IMR-90 (cell line): Measurements from ENCODE around the gene NXNL2. TPM values are rescaled to one million over a fixed set of nuclear protein-coding genes. Genes with fewer than 3 reads are reported as not detected.

ENCODE experiments used
- ATAC-seq: fragments of 200-7000 bp; cut with Tn5 transposase; 2 replicates; pipeline ENCODE4 v1.9.1; 2020; ENCODE audit warnings: low read depth, mild to moderate bottlenecking, moderate library complexity
- BruUV-seq: library from RNA; stranded (reverse); fragments of 400-500 nt; replicated peaks from 2 replicates; lab custom pipeline; 2021; lab: Mats Ljungman, UMichigan
- CTCF ChIA-PET: fragments of 300-600 bp; formaldehyde crosslinking; extraction: SDS; loops from one replicate; lab custom pipeline; 2021; ENCODE audit warnings: antibody characterized with exemption; lab: Yijun Ruan, JAX
- POLR2A ChIA-PET: fragments of 300-600 bp; sonication (Branson Sonifier 250); formaldehyde crosslinking; loops from one replicate; lab custom pipeline; 2022; ENCODE audit warnings: antibody characterized with exemption; ENCODE audit not compliant: unreplicated experiment; lab: Charles Lee
- DNase-seq: peaks from one replicate; pipeline ENCODE4 v3.0.0; 2013
- H2AFZ ChIP-seq: replicated peaks from 2 replicates; pipeline ENCODE3; 2013; ENCODE audit warnings: low read length, mild to moderate bottlenecking; ENCODE audit not compliant: poor library complexity
- H2AK5ac ChIP-seq: 2 replicates; pipeline ENCODE4 v1.6.1; 2013; ENCODE audit warnings: low read depth, low read length, inconsistent platforms
- H2AK9ac ChIP-seq: replicated peaks from 2 replicates; pipeline ENCODE3; 2013; ENCODE audit warnings: mild to moderate bottlenecking, low read depth, low read length, moderate library complexity; ENCODE audit not compliant: poor library complexity
- H2BK120ac ChIP-seq: 2 replicates; pipeline ENCODE4 v1.6.1; 2013; ENCODE audit warnings: low read depth, low read length, inconsistent platforms
- H2BK15ac ChIP-seq: 3 replicates; pipeline ENCODE4 v1.6.1; 2013; ENCODE audit warnings: low read depth, low read length, inconsistent platforms
- H2BK20ac ChIP-seq: 2 replicates; pipeline ENCODE4 v1.6.1; 2013; ENCODE audit warnings: low read depth, mild to moderate bottlenecking, inconsistent platforms, low read length, moderate library complexity
- H2BK5ac ChIP-seq: 2 replicates; pipeline ENCODE4 v1.6.1; 2013; ENCODE audit warnings: mild to moderate bottlenecking, low read depth, low read length, inconsistent platforms; ENCODE audit not compliant: poor library complexity, severe bottlenecking
- H3K14ac ChIP-seq: replicated peaks from 2 replicates; pipeline ENCODE4 v1.6.1; 2013; ENCODE audit warnings: low read depth, low read length, inconsistent platforms
- H3K18ac ChIP-seq: 2 replicates; pipeline ENCODE4 v1.6.1; 2013; ENCODE audit warnings: low read depth, low read length, control low read depth
- H3K23ac ChIP-seq: 2 replicates; pipeline ENCODE4 v1.6.1; 2013; ENCODE audit warnings: low read depth, low read length, inconsistent platforms
- H3K27ac ChIP-seq: 2 replicates; pipeline ENCODE4 v1.5.1; 2013; ENCODE audit warnings: mild to moderate bottlenecking, control low read depth, low read length; ENCODE audit not compliant: insufficient read depth
- H3K27me3 ChIP-seq: 2 replicates; pipeline ENCODE4 v1.6.1; 2013; ENCODE audit warnings: low read length; ENCODE audit not compliant: control insufficient read depth, insufficient read depth
- H3K36me3 ChIP-seq: 2 replicates; pipeline ENCODE4 v1.6.1; 2013; ENCODE audit warnings: low read length, mixed read lengths; ENCODE audit not compliant: control insufficient read depth, insufficient read depth
- H3K4ac ChIP-seq: 2 replicates; pipeline ENCODE4 v1.6.1; 2013; ENCODE audit warnings: low read depth, low read length, inconsistent platforms
- H3K4me1 ChIP-seq: 2 replicates; pipeline ENCODE4 v1.6.1; 2013; ENCODE audit warnings: low read length, mixed read lengths; ENCODE audit not compliant: control insufficient read depth, insufficient read depth
- H3K4me2 ChIP-seq: 2 replicates; pipeline ENCODE4 v1.6.1; 2013; ENCODE audit warnings: low read depth, mild to moderate bottlenecking, control low read depth, low read length, moderate library complexity
- H3K4me3 ChIP-seq: 2 replicates; pipeline ENCODE4 v1.5.1; 2013; ENCODE audit warnings: low read depth, mild to moderate bottlenecking, control low read depth, low read length, moderate library complexity; ENCODE audit not compliant: insufficient read depth
- H3K56ac ChIP-seq: 2 replicates; pipeline ENCODE4 v1.6.1; 2013; ENCODE audit warnings: low read length, inconsistent platforms; ENCODE audit not compliant: insufficient read depth; ENCODE audit errors: extremely low read depth
- H3K79me1 ChIP-seq, 2 experiments: 2 replicates each; pipeline ENCODE4 v1.6.1; 2013; ENCODE audit warnings: low read length in 2 of 2, inconsistent platforms in 1 of 2, low read depth in 1 of 2
- H3K9ac ChIP-seq: 2 replicates; pipeline ENCODE4 v1.6.1; 2013; ENCODE audit warnings: low read depth, low read length, control low read depth
- H3K9me1 ChIP-seq: 2 replicates; pipeline ENCODE4 v1.6.1; 2013; ENCODE audit warnings: low read length, inconsistent platforms; ENCODE audit not compliant: insufficient read depth
- H3K9me3 ChIP-seq: 2 replicates; pipeline ENCODE4 v1.6.1; 2013; ENCODE audit warnings: low read length; ENCODE audit not compliant: control insufficient read depth, insufficient read depth
- H4K20me1 ChIP-seq: 2 replicates; pipeline ENCODE4 v1.6.1; 2013; ENCODE audit warnings: low read length, inconsistent platforms; ENCODE audit not compliant: insufficient read depth
- H4K5ac ChIP-seq: 2 replicates; pipeline ENCODE4 v1.6.1; 2013; ENCODE audit warnings: mild to moderate bottlenecking, low read depth, low read length, control low read depth
- H4K8ac ChIP-seq, 2 experiments: 2 replicates each; pipeline ENCODE4 v1.6.1; 2013; ENCODE audit warnings: low read depth in 2 of 2, low read length in 2 of 2, control low read depth in 1 of 2, inconsistent platforms in 1 of 2
- H4K91ac ChIP-seq: 2 replicates; pipeline ENCODE4 v1.6.1; 2013; ENCODE audit warnings: low read depth, low read length, inconsistent platforms; ENCODE audit not compliant: insufficient read depth
- CEBPB ChIP-seq: IDR thresholded peaks from 2 replicates; pipeline ENCODE4 v1.6.1; 2012; ENCODE audit warnings: low read depth, low read length, improper control_type of control experiment
- CTCF ChIP-seq: conservative IDR thresholded peaks from 2 replicates; pipeline ENCODE4 v1.5.1; 2012; ENCODE audit warnings: mild to moderate bottlenecking, low read depth, low read length, improper control_type of control experiment
- MAFK ChIP-seq: IDR thresholded peaks from 2 replicates; pipeline ENCODE4 v1.6.1; 2012; ENCODE audit warnings: low read depth, low read length, improper control_type of control experiment
- MAZ ChIP-seq: IDR thresholded peaks from 2 replicates; pipeline ENCODE4 v1.6.1; 2012; ENCODE audit warnings: low read depth, mild to moderate bottlenecking, low read length, improper control_type of control experiment, moderate library complexity, borderline replicate concordance
- MXI1 ChIP-seq: IDR thresholded peaks from 2 replicates; pipeline ENCODE4 v1.6.1; 2012; ENCODE audit warnings: low read depth, mild to moderate bottlenecking, low read length, moderate library complexity, borderline replicate concordance
- NFE2L2 ChIP-seq: fragments of 150-350 bp; IDR thresholded peaks from 2 replicates; pipeline ENCODE4 v1.6.1; 2016; ENCODE audit warnings: low read depth, mild to moderate bottlenecking, low read length
- POLR2A ChIP-seq: IDR thresholded peaks from 2 replicates; pipeline ENCODE4 v1.6.1; 2012; ENCODE audit warnings: mild to moderate bottlenecking, low read depth, low read length
- RAD21 ChIP-seq: IDR thresholded peaks from 2 replicates; pipeline ENCODE4 v1.6.1; 2012; ENCODE audit warnings: low read length, improper control_type of control experiment
- RCOR1 ChIP-seq: IDR thresholded peaks from 2 replicates; pipeline ENCODE4 v1.6.1; 2012; ENCODE audit warnings: mild to moderate bottlenecking, low read length, improper control_type of control experiment; ENCODE audit not compliant: insufficient replicate concordance
- RFX5 ChIP-seq: IDR thresholded peaks from 2 replicates; pipeline ENCODE4 v1.8.0; 2012; ENCODE audit warnings: low read depth, mild to moderate bottlenecking, low read length, moderate library complexity
- WGBS, 2 experiments: methylation state at CpG; one replicate each; pipeline versions ENCODE4 v1.1.5 to v1.1.7; 2013; ENCODE audit warnings: missing lambda C conversion rate in 2 of 2; ENCODE audit not compliant: insufficient read length in 1 of 2; ENCODE audit errors: extremely low coverage in 2 of 2; 5-methylcytosine and 5-hydroxymethylcytosine counted together
- dilution Hi-C: fragments of 300-500 bp; cut with HindIII; formaldehyde crosslinking; loops from one replicate; pipeline ENCODE4 v1.14.3; 2018; ENCODE audit warnings: low sequenced_read_pairs; ENCODE audit not compliant: unreplicated experiment
- in situ Hi-C: fragments of 300-500 bp; cut with MboI; formaldehyde crosslinking; loops from 3 replicates; pipeline ENCODE4 v1.14.3; 2019; ENCODE audit warnings: low sequenced_read_pairs, inconsistent platforms, mixed read lengths
- intact Hi-C: fragments of 100-400 bp; cut with micrococcal nuclease; formaldehyde crosslinking; loops from 2 replicates; pipeline ENCODE4 v1.10.0; 2022
- polyA plus RNA-seq, 3 experiments: library from polyadenylated mRNA; depleted of rRNA; stranded (reverse); fragments of >200 nt; gene quantifications; 2 replicates each; pipeline ENCODE4 v1.2.3, GENCODE V29; 2012; ENCODE audit warnings: low replicate concordance in 1 of 3
- total RNA-seq: library from RNA; depleted of rRNA; stranded (reverse); fragments of >200 nt; gene quantifications from 2 replicates; pipeline ENCODE4 v1.2.3, GENCODE V29; 2012

NXNL2 gene
- total and polyA plus RNA-seq, 2 of the 4 experiments (the other 2 are of a cell fraction) = 3.2 to 6.4 TPM

- 0 out of 2 replicates have a peak overlapping the region, but pooled peaks have one; percentile 13 for H3K4me2 ChIP-seq
- DNase-seq = no peak
- H3K79me1 ChIP-seq = peaks cover 29 to 65% of the 10 kb centered on the region in 2 experiments
- ChIA-PET CTCF (no interaction called here), POLR2A (no interaction called here)
- no peaks in the 10 kb centered on the region for H3K36me3 ChIP-seq
- in situ Hi-C loops = no loop called here
- peak overlapping the region; percentile 82 for H2AK5ac ChIP-seq
- no TSS peak for BruUV-seq
- H4K91ac ChIP-seq = peak overlapping the region; percentile 95
- H2BK15ac ChIP-seq = peak overlapping the region; percentile 74
- H3K56ac ChIP-seq = peak overlapping the region; percentile 78; the same call in 1 of the 2 replicates
- H2BK5ac ChIP-seq = peak overlapping the region; percentile 87
- H3K9ac ChIP-seq = no peak overlapping the region
- peak overlapping the region; percentile 83 for H3K14ac ChIP-seq
- peak overlapping the region; percentile 9 for H4K5ac ChIP-seq
- no peak for ATAC-seq
- H2AK9ac ChIP-seq = peak overlapping the region; percentile 74
- intact Hi-C loops = no loop called here
- H3K4ac ChIP-seq = peak overlapping the region; percentile 95
- no peaks in the 10 kb centered on the region for H3K27me3 ChIP-seq
- H3K4me3 ChIP-seq = no peak overlapping the region
- H4K20me1 ChIP-seq = no peaks in the 10 kb centered on the region
- dilution Hi-C loops = no loop called here
- H2BK120ac ChIP-seq = peak overlapping the region; percentile 97
- H2BK20ac ChIP-seq = peak overlapping the region; percentile 96
- H3K27ac ChIP-seq = peak overlapping the region; percentile 44
- H3K9me1 ChIP-seq = peaks cover 31% of the 10 kb centered on the region
- no peaks in the 10 kb centered on the region for H3K9me3 ChIP-seq
- H3K23ac ChIP-seq = peak overlapping the region; percentile 88
- peaks cover 23% of the 10 kb centered on the region for H3K4me1 ChIP-seq
- H3K18ac ChIP-seq = peak overlapping the region; percentile 77
- peak overlapping the region; percentile 79 to 82 for H4K8ac ChIP-seq
- TF ChIP-seq RCOR1 (no peak), MAZ (no peak), NFE2L2 (no peak), POLR2A (no peak), MXI1 (no peak), RAD21 (no peak), MAFK (no peak), CTCF (no peak), CEBPB (no peak), RFX5 (no peak)
- no peak overlapping the region for H2AFZ ChIP-seq
- WGBS, 2 experiments = no CpG with 5 or more reads among the region's 6 CpGs
Measured at GRCh38 chr9:88529496-88529895, 5.5 kb upstream of the NXNL2 start.
